HG02884 (cell line): ENCODE results near the gene C19orf44.
"Not testable (repeated sequence)": the region's sequence is repeated elsewhere in the genome, so short reads cannot be mapped to it uniquely, and the experiment has no call there.

Experiments
- ATAC-seq: cut with Tn5 transposase; IDR thresholded peaks from one replicate; pipeline ENCODE4 v1.9.1; 2021; ENCODE audit warnings: mild to moderate bottlenecking, moderate library complexity; ENCODE audit not compliant: unreplicated experiment

Gene C19orf44

DNA sequence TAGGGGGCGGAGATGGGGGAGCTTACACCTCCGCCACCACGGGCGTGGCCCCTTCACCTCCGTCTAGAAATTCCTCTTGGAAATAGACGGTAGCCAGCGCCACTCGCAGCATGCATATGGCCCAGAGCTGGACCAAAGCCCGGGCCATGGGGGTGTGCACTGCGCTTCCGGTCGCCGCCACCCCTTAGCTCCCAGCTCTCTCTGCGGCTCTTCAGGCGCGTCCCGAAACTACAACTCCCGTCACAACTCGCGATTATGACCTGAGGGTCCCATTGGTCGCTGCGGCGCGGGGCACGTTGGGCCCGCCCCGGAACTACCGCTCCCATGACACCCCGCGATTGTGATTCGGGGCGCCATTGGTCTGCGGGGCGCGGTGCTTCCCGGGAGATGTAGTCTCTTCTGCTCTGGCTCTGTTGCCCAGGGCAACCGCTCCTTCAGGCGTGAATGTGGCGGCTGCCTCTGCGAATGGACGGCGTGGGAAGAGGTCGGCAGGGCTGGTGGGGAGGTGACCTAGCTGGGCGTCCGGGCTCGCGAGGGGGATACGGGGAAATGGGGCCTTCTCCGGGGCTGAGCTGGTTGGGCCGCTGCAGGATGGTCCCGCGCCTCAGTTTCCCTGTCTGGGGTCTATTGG, at the start of gene C19orf44, which contains the start of gene CALR3:
C19orf44 (plus strand) TSS at position 413 of the 631 bp plus-strand sequence. CDS start 4,399 bp downstream, outside the sequence.
CALR3 (minus strand) TSS at position 186 of the 631 bp plus-strand sequence; CDS start at position 148, 38 bp downstream.
- peak; percentile 93 for ATAC-seq

DNA sequence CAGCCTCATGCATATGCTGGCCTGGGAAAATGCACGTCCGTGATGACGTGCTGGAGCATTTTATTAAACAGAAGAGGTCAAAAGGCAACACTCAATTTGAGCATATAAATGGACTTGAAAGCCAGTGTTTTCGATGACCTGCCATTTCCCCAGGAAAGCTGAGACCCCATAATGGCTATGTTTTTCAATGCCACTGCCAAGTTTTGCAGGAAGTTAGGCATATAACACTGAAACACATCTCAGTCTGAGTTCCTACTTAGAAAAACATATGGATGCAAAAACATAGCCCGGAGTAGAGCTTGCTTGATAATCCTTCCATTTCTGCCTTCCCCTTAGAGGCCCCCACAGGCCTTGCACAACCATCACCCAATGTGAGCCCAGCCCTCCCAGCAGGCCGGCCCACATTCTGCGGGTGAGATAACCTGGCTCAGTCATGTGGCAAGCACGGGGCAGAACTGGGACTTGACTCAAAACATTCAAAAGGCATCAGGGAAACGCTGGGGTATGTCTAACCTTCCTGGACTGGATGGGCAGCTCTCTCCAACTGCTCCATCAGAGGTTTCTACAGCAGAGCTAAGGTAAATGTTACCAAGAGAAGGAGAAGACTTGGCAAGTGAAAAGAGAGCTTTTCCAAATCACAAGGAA, 49.3 kb upstream of the C19orf44 start:
- ATAC-seq = no peak

DNA sequence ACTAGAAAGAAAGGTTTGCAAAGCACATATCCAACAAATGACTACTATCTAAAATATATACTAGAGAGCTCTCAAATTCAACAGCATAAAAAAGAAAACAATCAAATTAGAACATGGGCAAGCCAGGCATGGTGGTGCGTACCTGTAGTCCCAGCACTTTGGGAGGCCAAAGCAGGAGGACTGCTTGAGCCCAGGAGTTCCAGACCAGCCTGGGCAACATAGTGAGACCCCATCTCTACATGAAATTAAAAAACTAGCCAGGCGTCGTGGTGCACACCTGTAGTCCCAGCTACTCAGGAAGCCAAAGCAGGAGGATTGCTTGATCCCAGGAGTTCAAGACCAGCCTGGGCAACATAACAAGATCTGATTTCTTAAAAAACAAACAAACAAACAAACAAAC, 47.3 kb upstream of the C19orf44 start:
- not testable (repeated sequence) for ATAC-seq

DNA sequence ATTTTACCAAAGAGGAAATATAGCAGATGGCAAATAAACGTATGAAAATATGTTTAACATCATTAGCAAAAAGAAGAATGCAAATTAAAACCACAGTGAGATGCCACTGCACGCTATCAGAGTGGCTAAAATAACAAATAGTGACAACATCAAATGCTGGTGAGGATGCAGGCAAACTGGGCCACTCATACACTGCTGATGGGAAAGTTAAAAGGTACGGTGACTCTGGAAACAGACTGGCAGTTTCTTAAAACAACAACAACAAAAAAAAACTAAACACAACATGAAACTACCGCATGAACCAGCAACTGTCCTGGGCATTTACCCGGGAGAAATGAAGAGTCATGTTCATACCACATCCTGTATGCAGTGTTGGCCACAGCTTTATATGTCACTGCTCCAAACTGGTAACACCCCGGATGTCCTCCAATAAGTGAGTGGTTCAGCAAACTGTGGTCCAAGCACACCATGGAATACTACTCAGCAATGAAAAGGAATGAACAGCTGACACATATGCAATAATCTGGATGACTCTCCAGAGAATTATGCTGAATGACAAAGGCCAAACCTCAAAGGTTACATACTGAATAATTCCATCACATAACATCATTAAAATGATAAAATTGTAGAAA, 46.7 kb upstream of the C19orf44 start:
- peak; percentile 43 for ATAC-seq

DNA sequence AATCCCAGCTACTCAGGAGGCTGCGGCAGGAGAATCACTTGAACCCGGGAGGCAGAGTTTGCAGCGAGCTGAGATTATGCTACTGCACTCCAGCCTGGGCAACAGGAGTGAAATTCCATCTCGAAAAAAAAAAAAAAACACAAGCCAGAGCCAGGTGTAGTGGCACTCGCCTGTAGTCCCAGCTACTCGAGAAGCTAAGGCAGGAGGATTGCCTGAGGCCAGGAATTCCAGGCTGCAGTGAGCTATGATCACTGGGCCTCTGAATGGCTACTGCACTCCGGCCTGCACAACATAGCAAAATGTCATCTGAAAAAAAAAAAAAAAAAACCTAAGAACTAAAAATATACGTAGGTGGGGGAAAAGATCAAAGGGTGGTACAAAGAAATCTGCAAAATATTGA, 43.9 kb upstream of the C19orf44 start:
- ATAC-seq = no peak

DNA sequence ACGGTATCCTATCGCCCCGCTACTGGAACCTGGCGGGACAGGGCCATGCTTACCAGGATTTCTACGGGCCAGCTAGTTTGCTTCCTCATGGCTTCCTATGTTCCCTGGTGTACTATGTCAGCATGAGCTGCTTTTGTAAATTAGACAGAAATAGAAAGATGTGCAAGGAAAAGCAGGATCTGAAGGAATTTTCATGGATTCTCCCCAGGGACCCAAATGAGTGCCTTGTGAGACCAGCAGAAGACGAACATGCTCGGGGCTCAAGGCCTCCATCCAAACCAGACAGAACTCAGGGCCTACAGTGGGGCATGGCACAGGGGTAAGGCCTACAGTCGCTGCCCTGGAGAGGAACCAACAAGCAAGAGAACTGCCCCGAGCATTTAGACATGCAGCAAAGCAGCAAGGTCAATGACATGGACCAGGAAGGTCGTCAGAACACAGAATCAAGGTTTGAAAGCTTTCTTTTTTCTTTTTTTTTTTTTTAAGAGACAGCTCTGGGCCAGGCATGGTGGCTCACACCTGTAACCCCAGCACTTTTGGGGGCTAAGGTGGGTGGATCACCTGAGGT, 41.8 kb upstream of the C19orf44 start:
- ATAC-seq = no peak

DNA sequence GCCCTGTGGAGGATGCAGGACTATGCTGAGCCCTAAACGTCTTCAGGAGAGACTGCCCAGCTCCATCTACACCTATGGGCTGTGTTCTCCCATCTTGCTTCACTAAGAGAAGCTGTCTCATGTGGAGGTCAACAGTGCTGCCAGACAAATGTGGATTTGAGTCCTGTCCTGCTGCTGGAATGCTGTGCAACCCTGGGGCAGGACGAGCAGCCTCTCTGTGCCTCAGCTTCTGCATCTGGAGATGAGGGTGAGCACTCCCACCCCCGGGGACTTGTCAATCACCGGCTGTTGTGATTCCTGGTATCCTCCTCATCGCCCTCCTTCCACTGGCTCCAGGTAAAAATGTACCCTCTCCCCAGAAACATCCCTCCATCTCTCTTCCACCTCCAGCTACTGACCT, 40.7 kb upstream of the C19orf44 start:
- no peak for ATAC-seq

DNA sequence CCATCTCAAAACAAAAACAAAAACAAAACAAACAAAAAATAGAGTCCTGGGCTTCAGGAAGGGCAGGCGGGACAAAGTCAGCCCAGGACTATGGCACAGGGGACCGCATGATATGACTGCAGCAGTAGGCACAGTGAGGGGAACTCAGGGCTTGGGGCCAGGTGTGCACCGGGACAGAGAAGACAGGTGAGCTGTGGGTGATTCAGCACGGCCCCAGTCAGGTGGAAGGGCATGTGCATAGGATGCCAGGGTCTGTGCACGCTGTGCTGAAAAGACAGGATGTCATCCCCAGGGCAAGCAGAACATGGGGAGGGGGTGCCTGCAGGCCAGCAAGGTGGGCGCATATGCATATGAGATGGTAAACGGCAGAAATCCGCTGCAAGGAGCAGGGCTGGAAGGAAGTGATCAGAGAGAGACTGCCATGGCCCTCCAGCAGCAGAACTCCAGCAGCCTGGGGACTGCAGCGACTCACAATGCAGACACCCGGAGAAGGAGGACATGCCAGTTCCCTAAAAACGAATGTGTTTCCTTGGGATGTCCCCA, 39.5 kb upstream of the C19orf44 start:
- ATAC-seq = no peak

DNA sequence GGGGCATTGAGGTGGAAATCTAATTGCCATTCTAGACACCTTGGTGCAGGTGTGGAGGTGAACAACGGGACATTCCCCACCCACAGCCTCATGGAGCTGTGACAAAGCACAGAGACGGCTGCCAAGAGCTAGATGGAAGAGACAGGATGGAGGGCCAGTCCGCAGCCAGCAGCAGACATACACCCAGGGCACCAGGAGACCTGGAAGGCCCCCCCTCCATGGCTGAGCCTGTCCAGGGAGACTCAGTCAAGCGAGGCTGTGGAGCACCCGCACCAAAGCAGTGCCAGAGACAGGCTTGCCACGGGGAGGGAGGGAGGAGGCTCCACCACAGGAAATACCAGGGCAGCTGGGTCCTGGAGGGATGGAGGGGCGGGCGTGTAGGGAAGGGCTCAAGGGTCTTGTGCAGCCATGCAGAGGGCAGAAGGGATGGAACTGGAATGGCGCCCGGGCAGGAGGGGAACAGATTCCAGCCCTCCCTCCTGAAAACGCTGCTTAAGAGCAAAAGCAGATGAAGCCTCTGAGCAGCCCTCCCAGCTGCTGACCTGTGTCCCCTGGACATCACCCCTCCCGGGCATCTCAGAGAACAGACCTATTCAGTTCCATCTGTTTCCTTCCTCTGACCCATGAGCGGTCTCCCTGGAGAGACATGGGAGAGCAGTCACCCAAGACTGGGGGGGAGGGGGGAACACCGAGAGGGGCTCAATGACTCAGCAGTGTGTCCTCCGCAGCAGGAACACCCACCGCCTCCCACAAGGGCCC, 38.8 kb upstream of the C19orf44 start:
- ATAC-seq = no peak

DNA sequence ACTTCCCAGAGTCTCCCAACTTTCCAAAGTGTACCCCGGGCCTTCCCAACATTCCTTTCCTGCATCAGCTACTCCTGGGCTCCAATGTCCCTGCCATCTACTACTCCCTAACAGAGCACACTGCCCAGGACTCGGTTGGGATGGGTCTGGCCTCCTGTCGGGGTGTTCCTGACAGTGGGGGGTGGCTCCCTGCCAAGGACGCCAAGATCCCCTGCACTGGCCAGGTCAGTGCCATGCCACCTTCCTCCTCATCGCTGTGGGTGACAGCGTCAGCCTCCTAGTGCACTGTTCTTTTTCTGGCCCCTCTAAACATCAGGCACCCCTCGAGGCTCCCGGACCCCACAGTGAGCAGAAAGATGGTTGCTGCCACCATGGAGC, 38.3 kb upstream of the C19orf44 start:
- no peak for ATAC-seq

DNA sequence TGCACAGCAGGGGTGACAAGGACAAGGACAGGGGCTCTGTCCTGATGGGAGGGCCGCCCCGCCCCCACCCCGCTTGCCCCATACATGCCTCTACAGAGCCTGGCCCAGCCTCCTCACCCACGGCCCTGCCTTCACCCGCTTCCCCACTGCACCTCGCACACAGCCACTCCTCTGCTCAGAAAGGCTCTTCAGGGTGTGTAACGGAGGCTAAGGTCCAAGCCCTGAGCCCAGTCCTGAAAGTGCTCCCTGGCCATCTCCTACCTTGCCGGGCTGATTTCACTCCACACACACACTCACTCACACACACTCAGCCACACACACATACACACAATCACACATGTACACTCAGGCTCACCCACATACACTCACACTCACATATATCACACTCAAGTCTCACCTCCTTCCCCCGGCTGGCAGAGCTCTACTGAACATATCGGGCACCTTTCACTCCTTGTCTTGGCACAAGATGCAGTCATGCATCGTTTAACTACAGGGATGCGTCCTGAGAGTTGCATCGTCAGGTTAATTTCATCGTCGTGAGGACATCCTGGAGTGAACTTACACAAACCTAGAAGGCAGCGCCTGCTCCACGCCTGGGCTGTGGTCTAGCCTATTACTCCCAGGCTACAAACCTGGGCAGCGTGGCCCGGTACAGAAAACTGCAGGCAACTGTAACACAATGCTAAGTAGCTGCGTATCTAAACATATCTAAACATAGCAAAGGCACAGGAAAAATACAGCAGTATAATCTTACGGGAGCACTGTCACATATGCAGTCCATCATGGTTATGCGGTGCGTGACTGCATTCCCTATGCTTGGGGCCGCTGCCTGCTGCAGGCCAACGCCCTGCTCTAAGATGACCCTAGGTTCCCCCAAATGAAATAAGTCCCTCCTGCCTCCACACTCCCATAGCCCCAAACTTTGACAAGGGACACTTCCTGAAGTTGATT, 37.5 kb upstream of the C19orf44 start:
- ATAC-seq = no peak

DNA sequence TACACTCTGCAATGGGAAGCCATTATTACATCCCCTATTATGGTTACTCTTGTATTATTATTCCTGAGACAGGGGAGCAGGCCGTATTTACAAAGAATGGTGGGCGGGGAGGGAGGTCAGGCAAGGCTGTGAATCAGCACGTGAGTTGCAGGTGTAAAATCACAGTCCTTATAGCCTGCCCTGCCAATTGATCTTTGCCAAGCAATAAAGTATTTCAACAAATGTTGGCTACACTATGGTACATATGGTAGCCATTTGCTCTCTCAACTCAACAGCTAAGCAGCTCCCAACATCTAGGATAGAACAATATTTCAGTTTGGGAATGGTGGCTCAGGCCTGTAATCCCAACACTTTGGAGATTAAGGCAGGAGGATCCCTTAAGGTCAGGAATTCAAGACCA, 36.5 kb upstream of the C19orf44 start:
- ATAC-seq = no peak

DNA sequence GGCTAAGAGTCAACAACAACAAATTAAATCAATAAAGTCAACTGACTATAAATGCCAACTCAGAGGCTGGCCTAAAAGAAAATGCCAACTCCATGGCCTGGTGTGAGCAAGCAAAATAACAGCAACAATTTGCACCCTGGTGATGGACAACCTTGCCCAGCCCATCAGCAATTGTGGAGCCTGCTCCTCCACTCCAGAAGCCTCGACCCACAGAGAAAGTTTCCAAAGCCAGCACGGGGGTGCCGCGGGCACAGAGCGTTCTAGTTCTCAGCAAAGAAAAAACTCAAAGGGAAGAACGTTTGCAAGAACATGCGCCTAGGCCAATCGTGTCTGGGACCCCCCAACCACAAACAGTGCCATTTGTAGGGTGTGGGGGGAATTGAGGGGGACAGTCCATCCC, 35.7 kb upstream of the C19orf44 start:
- ATAC-seq = no peak

DNA sequence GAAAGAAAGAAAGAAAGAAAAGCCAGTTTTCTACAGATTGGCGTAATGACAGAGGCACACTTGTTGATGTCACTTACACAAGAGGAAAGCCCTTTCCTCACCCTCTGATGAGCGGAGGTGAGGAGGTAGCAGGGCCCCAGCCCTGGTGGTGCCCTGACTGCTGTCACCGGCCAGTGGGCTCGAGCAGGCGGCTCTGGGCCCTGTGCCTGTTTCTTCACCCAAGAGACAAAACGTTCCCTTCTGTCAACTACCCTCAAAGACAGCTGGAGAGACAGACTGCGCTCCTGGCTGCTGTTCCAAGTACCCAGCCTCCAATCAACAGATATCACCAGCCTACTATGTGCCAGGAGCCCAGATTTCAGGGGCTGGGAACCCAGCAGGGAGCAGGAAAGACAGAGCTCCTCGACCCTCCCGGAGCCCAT, 34.6 kb upstream of the C19orf44 start:
- ATAC-seq = no peak

DNA sequence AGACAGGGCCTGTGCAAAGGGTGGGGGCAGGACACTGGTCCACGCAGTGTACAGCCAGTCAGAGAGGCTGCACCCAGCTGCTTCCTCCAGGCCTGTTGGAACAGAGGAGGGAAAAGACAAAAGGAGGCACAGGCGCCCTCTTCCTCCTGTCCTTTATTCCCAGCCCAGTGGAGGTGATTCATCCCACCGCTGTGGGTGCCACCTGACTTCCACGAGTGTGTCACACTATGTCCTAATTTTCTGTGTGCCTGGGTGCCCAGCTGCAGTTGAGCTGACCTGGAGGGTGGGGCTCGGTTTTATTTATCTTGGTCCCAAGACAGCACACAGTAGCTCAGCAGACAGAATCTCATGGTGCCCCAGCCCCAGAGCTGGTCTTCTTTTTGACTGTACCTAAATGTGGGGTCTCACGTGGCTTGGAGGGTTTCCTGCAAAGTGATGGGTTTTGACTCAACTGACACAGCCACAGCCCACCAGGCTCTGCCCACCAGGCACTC, 33.4 kb upstream of the C19orf44 start:
- no peak for ATAC-seq

DNA sequence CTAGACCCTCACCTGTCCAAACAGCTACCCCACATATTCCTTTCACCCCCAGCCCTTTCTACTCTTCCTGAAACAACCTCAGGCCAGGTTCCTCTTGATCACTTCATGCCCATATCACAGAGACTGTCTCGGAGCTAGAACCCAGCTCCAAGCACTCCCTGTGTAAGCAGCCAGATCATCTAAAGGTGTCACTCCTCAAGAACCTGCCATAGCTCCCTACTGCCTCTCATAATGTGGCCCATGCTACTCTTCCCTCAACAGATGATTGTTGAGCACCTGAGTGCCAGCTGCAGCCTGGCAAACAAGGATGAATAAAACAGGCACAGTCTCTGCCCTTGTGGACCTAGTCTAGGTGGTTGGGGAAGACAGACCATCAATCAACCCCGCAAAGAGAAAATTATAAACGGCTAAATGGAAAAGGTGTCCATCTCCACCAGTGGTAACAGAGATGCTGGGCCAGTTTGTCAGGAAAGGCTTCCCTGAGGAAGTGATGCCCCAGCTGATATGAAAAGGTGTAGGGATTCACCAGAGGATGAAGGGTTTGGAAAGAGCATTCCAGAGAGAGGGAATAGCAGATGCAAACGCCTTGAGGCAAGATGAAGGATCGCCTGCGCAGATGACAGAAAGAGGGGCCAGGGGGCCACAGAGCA, 32.7 kb upstream of the C19orf44 start:
- ATAC-seq = no peak

DNA sequence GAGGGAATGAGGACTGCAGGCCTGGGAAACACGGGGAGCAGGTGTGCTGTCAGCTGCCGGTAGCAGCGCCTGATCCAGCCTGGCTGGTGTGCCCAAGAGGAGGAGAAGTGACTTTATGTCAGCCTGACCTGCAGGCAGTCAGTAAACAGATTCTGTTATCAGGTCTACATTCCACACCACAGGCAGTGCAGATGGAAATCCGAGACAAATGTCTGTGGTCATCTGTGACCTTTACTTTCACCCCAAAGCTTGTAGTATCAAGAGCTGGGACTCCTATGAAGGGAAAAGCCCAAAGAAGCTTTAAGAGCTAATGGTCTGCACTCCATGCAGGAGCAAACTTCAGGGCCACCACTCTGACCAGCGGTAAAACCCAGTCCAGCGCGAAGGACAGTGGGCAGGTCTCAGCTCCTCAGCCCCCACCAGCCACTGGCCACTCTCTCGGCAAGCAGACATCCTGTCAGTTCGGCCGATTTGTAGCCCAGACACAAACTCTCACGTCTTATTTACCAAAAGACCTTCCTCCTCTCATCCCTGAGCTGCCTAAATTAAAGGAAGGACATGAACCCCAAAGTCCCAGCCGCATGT, 32.1 kb upstream of the C19orf44 start:
- no peak for ATAC-seq

DNA sequence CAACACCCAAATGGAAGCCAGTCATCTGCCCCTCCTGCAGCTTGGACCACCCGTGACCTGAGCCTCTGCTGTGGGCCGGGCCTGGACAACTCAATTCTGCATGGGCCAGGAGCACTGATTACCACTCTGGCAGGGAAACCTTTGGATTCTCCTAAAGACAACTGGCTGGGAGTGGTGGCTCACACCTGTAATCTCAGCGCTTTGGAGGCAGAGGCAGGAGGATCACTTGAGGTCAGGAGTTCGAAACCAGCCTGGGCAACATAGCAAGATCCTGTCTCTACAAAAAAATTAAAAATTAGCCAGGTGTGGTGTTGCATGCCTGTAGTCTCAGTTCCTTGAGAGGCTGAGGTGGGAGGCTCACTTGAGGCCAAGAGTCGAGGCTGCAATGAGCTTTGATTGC, 31.0 kb upstream of the C19orf44 start:
- no peak for ATAC-seq
